T-helper 2 cell (primary cell): ENCODE data around the gene ADAMTS17.
A peak's percentile ranks its signal among the peaks of the same experiment; 100 is the strongest.

Experiments used
- DNase-seq, 5 experiments: peaks; one replicate each; pipeline versions ENCODE4 v3.0.0 to v3.0.0-alpha.2; 2012 to 2022

ADAMTS17 gene

DNA sequence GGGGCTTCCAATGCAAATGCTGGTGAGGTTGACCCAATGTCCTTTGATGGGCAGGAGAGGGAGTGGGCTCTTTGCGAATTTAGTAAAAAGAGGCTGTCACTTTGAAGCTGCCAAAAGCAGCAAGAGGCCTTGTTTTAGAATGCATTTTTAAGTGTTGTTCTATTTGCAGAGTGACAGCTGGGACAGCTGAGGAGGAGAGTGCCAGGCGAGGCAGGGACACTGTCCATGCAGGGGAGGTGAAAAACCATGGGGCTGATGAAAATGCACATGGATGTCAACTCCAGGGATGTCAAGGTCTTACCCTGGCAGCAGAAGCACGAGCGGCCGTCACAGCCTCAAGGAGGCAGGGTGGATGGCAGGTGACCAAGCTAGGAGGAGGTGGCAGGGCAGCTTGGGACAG lies 279.8 kb downstream of the ADAMTS17 start:
- DNase-seq, result no peak

DNA sequence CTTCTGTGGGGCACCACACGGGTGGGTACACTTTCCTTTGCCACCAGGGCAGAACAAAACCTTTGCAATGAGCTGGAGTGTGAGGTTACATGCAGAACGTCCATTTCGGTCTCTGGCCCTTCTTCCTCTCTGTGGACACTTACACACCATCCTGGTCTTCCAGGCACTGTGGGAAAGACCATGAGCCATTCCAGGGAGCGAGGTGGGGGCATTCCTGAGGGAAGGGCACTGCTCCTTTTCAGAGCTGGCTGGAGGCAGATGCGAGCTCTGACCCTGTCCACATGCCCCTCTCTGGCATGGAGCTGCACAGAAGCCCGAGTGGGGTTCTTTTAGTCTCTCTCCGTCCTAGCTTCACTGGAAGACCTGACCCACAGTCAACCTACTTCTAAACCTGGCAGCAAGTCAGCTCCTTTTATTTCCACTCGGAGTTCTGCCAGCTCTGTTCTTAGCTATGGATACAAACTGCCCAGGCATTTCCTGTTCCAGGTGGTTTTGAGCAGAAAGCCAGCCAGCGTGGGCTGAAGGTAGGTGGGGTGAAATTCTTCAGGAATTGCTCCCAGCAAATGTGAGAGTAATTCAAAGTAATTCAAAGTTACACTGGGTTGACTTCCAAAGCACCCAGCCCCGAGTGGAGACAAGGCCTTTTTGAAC lies 281.4 kb downstream of the ADAMTS17 start:
- no peak for DNase-seq

DNA sequence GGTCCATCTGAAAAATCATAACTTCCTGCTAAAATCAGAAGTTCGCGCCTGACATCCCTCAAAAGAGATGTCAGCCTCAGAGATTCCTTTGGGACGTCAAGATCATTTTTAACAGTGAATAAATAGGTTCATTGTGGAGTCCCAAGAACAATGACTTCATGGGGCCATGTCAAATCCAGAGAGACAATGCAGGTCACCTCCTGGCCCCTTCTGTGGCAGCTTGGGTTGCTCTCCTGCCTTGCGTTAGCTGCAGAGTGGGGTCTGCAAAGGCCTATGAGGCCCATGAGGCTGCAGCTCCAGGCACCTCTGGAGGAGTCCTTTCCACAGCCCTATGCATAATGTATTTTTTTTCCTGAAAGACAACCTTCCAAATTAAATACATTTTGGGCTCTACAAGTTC lies 282.3 kb downstream of the ADAMTS17 start:
- no peak for DNase-seq

DNA sequence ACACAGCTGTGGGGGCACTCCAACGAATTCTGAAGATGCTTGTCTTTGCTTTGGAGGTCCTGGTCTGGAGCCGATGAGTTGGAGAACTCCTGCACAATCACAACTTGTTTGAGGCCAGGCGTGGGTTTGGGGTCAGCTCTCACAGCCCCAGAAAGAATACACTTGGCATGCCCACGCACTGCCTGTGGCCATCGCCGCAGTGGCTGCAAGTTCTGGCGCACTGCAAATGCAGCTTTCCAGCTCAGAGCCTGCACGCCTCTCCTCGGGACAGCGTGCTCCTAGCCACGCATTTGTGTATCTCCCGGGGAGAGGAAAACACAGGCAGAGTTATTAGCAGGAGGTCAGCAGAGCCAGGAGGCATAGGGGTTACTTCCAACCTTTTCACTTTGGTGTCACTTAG lies 282.7 kb downstream of the ADAMTS17 start:
- no peak for DNase-seq

DNA sequence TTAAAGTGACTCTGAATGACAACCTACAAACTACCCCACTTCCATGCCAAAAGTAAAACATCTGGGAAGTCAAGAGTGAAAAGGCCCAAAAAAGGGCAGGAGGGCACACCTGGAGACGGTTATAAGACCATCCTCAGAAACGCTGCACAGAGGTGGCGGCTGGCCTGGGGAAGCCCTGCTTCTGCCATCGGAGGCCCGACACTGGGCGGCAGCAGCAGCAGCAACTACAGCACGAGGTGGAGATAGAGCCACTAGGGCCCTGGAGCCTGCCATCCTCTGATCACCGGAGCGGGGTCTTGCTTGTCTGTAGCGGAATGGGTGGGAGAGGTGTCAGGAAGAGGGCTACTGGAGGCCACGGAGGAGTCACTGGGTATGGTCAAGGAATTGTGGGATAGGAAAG lies 283.3 kb downstream of the ADAMTS17 start:
- no peak for DNase-seq

DNA sequence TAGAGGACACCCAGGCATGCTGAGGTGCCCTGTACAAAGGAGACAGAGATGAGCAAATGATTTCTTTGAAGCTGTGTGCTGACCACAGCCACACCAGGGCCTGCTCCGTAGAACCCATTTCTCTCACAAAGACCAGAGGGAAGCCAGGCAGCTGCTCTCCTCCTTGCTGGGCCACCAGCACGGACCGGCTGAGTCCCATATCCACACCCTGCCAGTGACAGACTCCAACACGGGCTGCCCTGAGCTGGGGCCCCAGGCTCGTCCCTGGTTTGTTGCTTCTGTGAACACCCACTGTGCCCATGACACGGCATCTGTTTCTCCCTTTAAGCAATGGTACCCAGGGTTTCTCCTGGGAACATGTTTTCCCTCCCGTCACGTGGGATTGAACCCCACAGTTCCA lies 284.5 kb downstream of the ADAMTS17 start:
- DNase-seq, result no peak

DNA sequence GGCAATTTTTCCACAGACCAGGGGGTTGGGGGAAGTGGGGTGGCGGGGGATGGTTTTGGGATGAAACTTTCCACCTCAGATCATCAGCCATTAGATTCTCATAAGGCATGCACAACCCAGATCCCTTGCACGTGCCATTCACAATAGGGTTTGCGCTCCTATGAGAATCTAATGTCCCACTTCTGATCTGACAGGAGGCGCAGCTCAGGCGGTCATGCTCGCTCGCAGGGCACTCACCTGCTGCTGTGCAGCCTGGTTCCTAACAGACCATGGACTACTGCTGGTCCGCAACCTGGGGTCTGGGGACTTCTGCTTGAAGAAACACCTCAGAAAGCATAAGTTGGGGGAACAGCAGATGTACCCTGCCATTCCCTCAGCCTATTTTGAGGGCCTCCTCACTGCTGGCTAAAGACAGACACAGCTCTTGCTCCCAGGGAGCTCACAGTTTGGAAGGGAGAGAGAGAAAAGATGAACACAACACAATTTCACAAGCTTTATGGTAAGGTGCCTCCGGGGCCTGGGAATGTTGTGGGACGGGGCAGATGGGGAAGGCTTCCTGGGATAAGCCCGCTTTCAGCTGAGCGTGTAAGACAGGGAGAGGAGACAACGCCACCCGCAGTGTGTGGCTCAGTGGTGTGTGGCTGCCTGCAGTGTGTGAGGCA lies 285.2 kb downstream of the ADAMTS17 start:
- no peak for DNase-seq

DNA sequence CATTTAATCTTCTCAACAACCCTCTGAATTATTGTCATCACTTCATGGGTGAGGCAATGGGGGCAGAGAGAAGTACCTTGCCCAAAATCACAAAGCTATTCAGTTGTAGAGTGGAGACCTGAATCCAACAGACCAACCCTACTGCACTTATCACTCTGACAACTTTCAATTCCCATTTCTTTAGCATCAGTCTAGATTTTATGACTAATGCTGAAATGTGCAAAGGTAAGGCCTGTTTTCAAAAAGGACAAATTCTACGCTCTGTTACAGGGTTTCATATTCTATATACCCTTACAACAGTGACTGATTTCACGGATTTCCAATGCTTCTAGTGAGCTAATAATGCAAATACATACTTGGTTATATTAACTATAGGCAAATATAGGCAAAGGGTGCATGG lies 286.0 kb downstream of the ADAMTS17 start:
- DNase-seq, result no peak

DNA sequence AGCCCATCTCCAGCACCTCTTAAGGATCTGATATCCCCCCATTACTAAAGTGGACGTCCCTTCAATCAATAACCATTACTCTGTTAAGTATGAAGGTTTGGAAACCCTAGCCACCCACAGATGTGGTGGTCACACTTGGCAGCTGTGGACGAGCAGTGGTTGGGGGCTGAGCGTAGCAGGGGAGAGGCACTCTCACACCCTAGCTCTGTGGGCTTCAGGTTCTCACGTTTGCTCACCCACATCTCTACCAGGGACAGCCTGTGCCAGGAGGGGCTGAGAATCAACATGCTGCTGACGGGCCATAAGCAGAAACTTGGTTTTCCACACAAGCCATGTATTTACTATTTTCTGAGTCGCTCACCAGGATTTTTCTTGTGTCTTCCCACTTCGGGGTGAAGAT lies 287.2 kb downstream of the ADAMTS17 start:
- DNase-seq, result no peak

DNA sequence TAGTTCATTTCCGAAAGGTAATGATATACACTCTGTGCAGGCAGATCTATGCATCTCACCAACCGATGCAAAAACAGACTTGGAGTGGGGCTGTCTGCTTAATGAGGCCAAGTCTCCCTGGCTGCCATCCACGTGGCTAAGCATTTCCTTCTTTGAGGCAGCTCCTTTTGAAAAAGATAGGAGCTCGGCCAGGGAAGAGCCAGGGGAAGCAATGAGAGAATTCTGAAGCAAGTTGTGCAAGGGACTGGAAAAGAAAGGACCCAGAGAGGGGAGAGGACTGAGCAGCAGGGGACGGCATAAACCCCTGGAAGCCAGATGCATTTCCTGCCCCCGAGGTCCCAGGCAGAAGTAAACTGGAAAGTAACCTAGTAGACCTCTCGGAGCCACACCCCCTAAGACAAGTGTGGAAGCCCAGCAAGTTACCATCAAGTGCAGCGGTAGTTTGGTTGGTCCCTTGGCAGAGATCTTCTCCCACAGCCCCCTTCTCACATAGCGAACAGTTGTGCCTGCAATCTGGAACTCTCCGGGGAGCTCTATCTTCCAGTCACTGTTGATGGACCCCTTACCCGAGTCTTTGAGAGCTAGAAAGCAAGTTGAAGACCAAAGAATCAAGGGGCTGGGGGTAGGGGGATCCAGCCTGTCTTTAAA lies 288.2 kb downstream of the ADAMTS17 start:
- no peak for DNase-seq

DNA sequence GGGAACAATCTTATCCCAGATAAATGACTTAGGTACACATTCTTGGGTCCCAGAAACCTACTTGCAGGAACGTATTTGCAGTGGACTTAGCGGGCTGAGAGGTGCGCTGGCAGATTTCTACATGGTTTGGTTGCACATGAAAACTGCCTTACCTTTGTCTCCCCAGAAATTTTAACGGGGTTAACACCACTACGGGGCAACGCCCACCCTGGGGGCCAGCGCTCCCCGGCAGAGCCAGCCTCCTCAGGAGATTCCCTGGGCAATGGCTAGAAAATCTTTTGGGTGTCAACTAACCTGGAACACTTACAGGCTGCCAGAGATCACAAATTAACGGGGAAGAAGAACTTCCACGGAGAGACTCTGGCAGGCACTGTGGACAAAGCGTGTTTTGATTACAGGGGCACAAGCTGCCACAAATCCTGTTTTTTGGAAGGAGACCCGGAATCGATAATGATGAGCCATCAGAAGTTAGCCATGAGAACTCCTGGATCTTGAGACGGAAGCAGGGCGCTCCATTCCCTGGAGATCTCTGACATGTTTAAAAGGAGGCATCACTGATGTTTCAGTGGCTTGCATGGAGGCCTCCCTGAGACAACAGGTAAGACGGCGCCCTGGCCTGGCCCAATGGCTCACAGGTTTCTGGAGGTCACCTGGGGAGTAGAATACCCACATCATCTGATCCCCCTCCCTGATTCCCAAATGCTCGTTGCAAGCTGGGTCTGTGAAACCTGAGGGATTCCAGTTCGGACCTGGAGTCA lies 288.9 kb downstream of the ADAMTS17 start:
- DNase-seq, result no peak

DNA sequence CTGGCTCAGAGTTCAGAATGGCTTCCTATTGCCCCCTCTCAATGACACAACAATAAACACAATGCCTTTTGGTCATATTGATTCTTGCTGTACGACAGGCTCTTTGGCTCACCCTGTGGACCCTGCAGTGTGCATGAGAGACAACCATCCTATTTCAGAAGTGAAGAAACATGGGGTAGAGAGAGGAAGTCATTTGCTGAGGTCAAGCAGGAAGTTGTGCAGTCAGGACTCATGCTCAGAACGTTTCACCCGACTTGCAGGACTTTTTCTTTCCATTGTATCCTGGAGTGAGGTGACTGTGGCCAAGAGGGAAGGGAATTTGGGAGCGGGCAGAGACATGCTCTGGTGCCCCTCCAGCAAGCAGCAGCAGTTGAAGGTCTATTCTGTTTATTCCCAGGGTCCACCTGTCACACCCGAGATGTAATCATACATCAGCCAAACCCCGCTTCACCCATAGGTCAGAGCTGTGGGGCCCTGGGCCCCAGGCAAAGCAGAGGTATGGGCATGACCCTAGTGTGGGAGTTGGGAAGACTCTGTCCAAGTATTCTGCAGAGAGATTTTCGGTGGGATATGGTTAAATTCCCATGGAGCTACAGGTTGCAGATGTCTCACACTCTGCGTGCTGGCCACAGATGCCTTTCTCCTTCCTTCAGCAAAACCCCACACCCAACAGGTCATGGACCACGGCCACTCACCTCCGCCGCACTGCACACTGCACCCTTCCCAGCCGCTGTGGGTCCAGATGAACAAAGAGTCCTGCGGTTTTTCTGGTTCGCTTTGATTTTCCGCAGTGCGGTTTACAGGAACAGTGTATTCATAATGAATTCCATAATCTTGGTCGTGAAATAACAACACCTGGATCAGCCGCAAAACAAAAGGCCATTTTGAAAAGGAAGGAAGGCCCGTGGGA lies 290.6 kb downstream of the ADAMTS17 start:
- no peak for DNase-seq

DNA sequence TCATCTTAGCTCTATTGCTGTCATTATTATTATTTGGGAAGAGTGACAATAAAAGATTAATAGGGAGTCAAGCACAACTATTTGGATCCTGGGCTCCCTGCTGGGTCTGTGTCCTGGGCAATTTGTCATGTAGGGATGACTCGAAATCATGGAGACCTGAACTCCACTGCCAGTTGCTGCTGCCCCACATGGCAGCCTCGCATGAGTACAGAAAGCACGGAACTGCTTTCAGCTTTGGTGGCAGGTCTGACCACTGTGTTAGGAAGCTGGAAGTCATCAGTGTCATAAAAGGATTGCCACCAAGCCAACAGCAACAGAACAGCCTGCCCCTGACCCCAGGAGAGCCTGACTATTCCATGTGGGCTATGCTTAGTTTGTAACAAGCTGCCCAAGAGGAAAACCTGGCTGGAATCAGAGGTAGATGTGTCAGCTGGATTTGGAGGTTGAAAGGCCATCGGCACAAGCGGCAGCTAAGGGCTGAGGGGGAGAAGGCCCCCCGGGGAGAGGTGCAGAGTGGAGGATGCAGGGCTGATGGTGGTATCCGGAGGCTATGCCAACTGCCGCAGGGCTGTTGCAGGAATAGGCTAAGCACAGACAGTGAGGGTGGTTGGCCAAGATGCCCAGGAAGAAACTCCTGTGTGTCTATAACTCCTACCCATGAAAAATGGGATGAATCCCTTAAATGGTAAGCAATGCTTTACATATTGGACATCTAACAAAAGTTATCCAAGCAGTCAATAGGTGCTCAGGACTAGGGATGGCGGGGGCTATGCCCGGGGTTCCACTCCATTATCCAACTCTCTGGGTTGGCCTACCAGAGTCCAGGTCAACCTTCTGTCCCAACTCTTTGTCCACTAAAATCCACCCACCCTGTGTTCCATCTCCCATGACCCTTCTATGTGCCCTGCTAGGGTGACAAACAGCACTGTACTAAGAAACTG lies 291.6 kb downstream of the ADAMTS17 start:
- no peak for DNase-seq

DNA sequence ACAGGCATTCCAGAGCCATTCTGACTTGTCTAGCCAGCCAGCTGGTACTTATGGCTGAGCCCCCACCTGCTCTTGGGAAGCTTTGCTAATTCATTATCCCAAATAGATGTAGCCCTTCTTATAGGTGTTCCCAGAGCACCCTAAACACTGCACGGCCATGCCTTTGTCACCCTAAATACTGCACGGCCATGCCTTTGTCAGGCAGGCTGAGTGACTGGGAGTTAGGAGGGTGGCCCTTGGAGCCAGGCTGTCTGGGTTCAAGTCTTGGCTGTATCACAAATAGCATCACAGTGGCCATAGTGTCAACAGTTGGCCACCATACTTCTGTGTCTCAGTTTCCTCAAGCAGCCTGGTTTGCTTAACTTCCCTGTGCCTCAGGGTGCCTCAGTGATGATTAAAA lies 292.3 kb downstream of the ADAMTS17 start:
- no peak for DNase-seq

DNA sequence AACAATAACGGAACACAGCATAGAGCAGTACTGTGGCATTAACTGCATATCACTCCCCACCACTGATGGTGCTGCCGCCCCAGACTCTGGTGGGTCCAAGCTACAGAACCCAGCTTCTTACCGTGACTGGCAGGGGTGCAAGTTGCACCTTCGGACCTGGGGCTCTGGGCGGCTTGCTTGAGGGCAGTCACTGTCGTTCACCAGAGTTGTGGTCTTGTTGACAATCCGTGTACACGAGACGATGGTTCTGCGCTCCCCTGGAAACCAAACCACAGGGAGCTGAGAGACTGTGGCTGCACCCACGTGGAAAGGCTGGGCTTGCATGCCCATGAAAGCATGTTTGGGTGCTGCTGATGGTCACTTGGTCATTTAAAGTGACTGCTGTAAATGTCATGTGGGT lies 293.0 kb downstream of the ADAMTS17 start:
- DNase-seq, result no peak

DNA sequence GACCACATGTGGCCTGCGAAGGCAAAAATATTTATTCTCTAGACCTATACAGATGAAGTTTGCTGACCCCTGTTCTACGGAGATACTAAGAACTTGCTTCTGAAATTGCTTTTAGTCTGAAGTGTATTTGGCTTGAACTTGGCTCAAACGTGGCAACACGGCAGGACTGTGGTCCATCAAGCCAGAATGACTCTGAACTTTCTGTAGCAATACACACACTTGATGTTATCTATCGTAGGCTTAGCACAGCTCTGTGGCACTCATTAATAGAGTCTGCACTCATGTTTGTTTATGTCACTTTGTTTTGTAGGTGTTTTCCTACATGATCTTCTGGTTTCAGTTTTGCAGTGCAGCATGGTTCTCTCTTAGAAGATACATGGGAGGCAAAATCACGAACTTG lies 298.1 kb downstream of the ADAMTS17 start:
- peak in 1 of 5 experiments; percentile 57 for DNase-seq

DNA sequence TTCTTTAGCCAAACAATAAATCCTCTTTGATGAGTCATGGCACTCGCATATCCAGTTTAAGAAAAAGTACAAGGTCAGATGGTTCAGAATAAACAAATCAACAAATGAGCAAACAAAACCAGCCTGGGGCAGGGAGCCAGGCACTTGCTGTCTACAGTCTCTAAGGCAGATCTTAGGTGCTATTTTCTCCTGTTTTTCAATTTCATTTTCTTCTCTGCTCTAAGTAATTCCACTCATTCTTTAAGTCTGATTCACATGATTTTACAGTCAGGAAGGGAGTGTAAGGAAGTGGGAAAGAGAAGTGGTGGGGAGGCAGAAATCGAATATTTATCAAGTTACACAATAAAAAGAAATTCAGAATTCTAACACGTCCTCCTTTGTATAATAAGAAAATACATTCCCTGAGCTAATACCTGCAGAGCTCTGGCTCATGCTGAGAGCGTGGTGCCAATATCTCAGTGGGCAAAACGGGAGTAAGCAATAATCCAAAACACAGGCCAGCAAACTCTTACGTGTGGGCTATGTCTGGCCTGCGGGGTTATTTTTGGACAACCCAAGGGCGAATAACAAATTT lies 298.6 kb downstream of the ADAMTS17 start:
- no peak for DNase-seq

DNA sequence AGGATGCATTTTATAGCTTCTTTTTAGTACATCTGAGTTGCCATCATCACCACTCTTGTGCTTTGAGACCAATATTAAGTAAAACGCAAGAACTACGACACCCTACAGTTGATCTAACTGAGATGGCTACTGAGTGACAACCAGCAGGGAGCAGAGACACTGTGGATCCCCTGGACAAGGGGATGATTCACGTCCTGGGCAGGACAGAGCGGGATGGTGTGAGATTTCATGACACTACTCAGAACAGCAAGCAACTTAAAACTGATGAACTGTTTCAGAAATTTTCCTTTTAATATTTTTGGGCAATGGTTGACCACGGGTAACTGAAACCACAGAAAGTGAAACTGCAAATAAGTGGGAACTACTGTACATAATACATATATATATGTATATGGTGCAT lies 299.2 kb downstream of the ADAMTS17 start:
- DNase-seq, result no peak

DNA sequence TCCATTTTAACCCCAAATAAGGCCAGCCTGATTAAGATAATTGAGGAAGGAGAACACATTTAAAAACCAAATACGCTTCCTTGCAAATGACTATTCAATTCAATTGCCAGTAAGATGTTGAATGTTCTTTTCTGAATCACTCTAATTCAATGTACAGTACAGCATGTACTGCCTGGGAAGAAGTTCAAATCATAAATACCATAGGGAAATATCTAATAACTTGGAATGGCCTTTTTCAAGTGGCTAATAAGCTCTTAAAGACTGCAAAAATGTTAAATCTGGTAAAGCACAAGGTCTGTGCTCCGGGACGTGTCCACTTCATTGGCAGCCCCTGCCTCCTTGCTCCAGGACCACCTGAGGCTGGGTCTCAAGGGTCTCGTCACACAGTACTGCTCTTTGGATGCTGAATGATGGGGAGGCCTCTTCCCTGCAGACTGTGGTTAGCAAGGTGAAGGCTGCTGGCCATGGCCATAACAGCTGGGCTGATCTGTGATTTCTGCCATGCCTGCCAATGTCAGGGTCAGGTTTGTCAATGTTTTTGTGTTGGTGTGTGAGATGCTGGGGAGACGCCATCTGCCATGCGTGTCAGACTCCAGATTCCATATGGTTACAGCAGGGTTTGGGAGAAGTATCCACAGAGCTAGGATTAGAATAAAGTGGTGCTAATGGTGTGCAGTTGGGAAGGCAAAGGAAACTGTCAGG lies 300.5 kb downstream of the ADAMTS17 start:
- no peak for DNase-seq

DNA sequence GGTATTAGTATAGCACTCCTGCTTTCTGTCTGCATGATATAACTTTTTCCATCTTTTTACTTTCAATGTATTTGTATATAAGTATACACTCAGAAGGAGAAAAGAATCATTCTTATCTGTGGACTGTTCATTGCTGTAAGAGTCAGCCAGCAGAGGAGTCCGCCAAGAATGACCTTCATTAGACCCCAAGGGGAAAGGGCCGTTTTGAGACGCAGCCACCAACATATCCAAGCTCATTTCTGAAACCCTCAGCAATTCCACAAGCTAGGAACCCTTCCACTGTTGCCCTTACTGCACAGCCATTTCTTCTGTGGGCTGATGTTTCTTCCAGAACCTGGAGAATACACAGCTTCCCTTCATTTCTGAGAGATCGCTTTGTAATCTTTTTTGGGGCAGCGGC lies 301.8 kb downstream of the ADAMTS17 start:
- DNase-seq, result no peak
